Testis (tissue), 3 donors: Measurements from ENCODE around the gene MRPL55. TPM values are rescaled to one million over a fixed set of nuclear protein-coding genes. Genes with fewer than 3 reads are reported as not detected.

Source experiments
- DNase-seq: peaks from one replicate; pipeline ENCODE4 v3.0.0-alpha.2; 2019
- H3K27ac ChIP-seq, 2 donors: fragments of 200-600 bp; sonication (generic); one replicate each; pipeline ENCODE4 v1.5.1; 2019
- H3K27me3 ChIP-seq: fragments of 200-600 bp; sonication (generic); one replicate; pipeline ENCODE4 v1.5.1; 2019
- H3K36me3 ChIP-seq: fragments of 200-600 bp; sonication (generic); one replicate; pipeline ENCODE4 v1.5.1; 2017; ENCODE audit warnings: low read depth; ENCODE audit errors: missing control alignments
- H3K4me1 ChIP-seq: fragments of 200-600 bp; sonication (generic); one replicate; pipeline ENCODE4 v1.5.1; 2019
- H3K4me3 ChIP-seq, 2 donors: fragments of 200-600 bp; sonication (generic); one replicate each; pipeline ENCODE4 v1.5.1; 2017 to 2019
- H3K9me3 ChIP-seq: fragments of 200-600 bp; sonication (generic); one replicate; pipeline ENCODE4 v1.5.1; 2017
- CTCF ChIP-seq, 3 experiments: fragments of 450-650 bp in 2 of 3; fragments of 200-600 bp in 1 of 3; sonication (generic) in 1 of 3; IDR thresholded peaks; one replicate each; pipeline ENCODE4 v1.5.1; 2016 to 2019; ENCODE audit warnings: antibody characterized with exemption in 3 of 3, mild to moderate bottlenecking in 2 of 3, moderate library complexity in 1 of 3
- POLR2A ChIP-seq: fragments of 450-650 bp; IDR thresholded peaks from one replicate; pipeline ENCODE4 v1.6.1; 2017; ENCODE audit warnings: antibody characterized with exemption, mild to moderate bottlenecking, moderate library complexity
- WGBS, 2 donors: methylation state at CpG; one replicate each; pipeline ENCODE4 v1.1.5; 2018; 5-methylcytosine and 5-hydroxymethylcytosine counted together
- intact Hi-C: fragments of 100-400 bp; cut with DNase I; formaldehyde crosslinking; loops from one replicate; pipeline ENCODE4 v1.15.1; 2023; ENCODE audit warnings: low total_unique reads
- polyA plus RNA-seq: library from polyadenylated mRNA; stranded (reverse); fragments of 350-450 nt; fragmentation: Illumina TruSeq; extraction: RNeasy Lipid Tissue Mini Kit (QIAGEN cat#74804); gene quantifications from one replicate; pipeline ENCODE4 v1.2.3, GENCODE V29; 2014; ENCODE audit warnings: low read depth, low replicate concordance; ENCODE audit not compliant: insufficient read depth
- total RNA-seq, 2 donors: library from RNA; depleted of rRNA; stranded (reverse); fragments of >200 nt; gene quantifications; one replicate each; pipeline ENCODE4 v1.2.3, GENCODE V29; 2016

The MRPL55 gene
- total and polyA plus RNA-seq, 3 donors from 2014 or later: 63.1 to 121 (median 102) TPM

DNA sequence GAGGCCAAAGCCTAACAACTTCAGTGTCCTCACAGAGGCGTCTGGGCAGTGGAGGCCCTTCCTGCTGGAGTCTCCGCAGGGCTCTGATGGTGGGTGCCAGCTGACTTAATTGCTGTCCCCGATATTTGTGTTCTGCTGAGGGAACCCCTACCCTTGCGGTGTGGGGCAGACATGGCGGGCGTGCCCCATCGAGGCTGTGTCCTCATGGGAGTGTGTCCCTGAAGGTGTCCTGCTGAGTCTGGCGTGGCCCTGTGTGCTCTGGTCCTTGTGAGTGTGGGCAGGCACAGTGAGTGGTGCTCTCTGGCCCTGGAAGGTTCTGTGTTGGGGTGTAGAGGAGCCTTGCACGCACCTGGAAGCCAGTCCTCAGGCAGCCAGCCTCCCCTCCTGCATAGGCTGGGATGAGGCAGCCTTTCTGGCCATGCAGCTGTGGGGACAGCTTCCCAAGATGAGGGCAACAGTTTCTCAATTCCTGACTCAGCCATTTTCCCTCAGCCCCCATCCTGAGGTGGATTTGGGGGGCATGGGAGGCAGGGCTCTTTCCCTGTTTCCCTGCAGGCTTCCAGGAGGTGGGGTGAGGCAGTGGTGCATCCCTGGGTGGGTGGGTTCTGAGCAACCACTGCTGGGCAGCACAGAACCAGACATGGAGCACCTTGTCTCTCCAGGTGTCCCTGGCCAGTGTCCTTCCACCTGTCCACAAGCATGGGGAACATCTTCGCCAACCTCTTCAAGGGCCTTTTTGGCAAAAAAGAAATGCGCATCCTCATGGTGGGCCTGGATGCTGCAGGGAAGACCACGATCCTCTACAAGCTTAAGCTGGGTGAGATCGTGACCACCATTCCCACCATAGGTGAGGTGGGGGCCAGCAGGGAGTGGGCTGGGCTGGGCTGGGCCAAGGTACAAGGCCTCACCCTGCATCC is 12.4 kb downstream of the MRPL55 start:
- H3K36me3 ChIP-seq: no peaks in the 10 kb centered on the region
- intact Hi-C loops: no loop called here

GRCh38 chr1:228095938-228096337 is 13.2 kb downstream of the MRPL55 start:
- Histone ChIP-seq H3K4me1 (no peaks in the 10 kb centered on the region), H3K27ac (no peak overlapping the region), H3K36me3 (no peaks in the 10 kb centered on the region), H3K9me3 (no peaks in the 10 kb centered on the region), H3K27me3 (no peaks in the 10 kb centered on the region), H3K4me3 (no peak overlapping the region)
- no peak for DNase-seq
- WGBS, 2 donors: 93 to 94% methylated on average over 8 of the region's 8 CpGs
- TF ChIP-seq POLR2A (no peak), CTCF (IDR thresholded peaks at IDR 0.05) (no peak)
- intact Hi-C loops: no loop called here

More for the DNA sequence above, 12.4 kb downstream of the MRPL55 start:
- no peak for TF ChIP-seq CTCF (IDR thresholded peaks at IDR 0.05)
- no peak for TF ChIP-seq POLR2A
- Histone ChIP-seq H3K4me3 (no peak overlapping the region), H3K4me1 (peaks cover 3% of the 10 kb centered on the region), H3K27me3 (no peaks in the 10 kb centered on the region), H3K9me3 (no peaks in the 10 kb centered on the region), H3K27ac (no peak overlapping the region)
- DNase-seq: no peak
- WGBS, 2 donors: 85 to 93% methylated on average over 2 to 13 of the region's 13 CpGs

- Histone ChIP-seq H3K27ac (no peak overlapping the region), H3K27me3 (no peaks in the 10 kb centered on the region), H3K4me3 (no peak overlapping the region), H3K9me3 (no peaks in the 10 kb centered on the region), H3K36me3 (no peaks in the 10 kb centered on the region), H3K4me1 (peaks cover 6% of the 10 kb centered on the region)
- DNase-seq: no peak
- no peak for TF ChIP-seq CTCF (IDR thresholded peaks at IDR 0.05)
- TF ChIP-seq POLR2A: no peak
- 93 to 99% methylated on average over 4 of the region's 4 CpGs for WGBS, 2 donors
- intact Hi-C loops: no loop called here
These were observed 13.9 kb downstream of the MRPL55 start for GRCh38 chr1:228095161-228095560.

- TF ChIP-seq POLR2A (no peak), CTCF (IDR thresholded peaks at IDR 0.05) (no peak)
- 85 to 96% methylated on average over 13 of the region's 13 CpGs for WGBS, 2 donors
- intact Hi-C loops: no loop called here
- H3K27me3 ChIP-seq: no peaks in the 10 kb centered on the region
- H3K9me3 ChIP-seq: no peaks in the 10 kb centered on the region
- no peak for DNase-seq
- H3K4me3 ChIP-seq: no peak overlapping the region
- no peaks in the 10 kb centered on the region for H3K36me3 ChIP-seq
- H3K27ac ChIP-seq: no peak overlapping the region
- H3K4me1 ChIP-seq: peaks cover 11% of the 10 kb centered on the region
These were observed 14.6 kb downstream of the MRPL55 start for GRCh38 chr1:228094432-228095016.
